HCT116 (cell line): ENCODE measurements around the gene PLAC8. TPM values are rescaled to one million over a fixed set of nuclear protein-coding genes. Genes with fewer than 3 reads are reported as not detected.
A peak's percentile ranks its signal among the peaks of the same experiment; 100 is the strongest.

Source experiments
- ATAC-seq: fragments of 200-7000 bp; cut with Tn5 transposase; 2 replicates; pipeline ENCODE4 v1.9.1; 2020; ENCODE audit warnings: mild to moderate bottlenecking, moderate library complexity
- BruUV-seq: library from RNA; stranded (reverse); fragments of 400-500 nt; replicated peaks from 2 replicates; lab custom pipeline; 2021; lab: Mats Ljungman, UMichigan
- CTCF ChIA-PET: fragments of 300-600 bp; sonication (Branson Sonifier 250); formaldehyde crosslinking; loops from one replicate; lab custom pipeline; 2021; ENCODE audit warnings: antibody characterized with exemption; lab: Charles Lee
- POLR2A ChIA-PET: fragments of 300-600, 350-600 bp; sonication (Branson Sonifier 250); formaldehyde crosslinking; loops from one replicate; lab custom pipeline; 2021; ENCODE audit warnings: antibody characterized with exemption; lab: Charles Lee
- RAD21 ChIA-PET, 2 experiments: fragments of 300-600 bp; sonication (Branson Sonifier 250); formaldehyde crosslinking; loops; one replicate each; lab custom pipeline; 2023; ENCODE audit warnings: low total read pairs in 2 of 2; ENCODE audit not compliant: uncharacterized antibody in 2 of 2, unreplicated experiment in 2 of 2, low non-redundant PET in 1 of 2; lab: Charles Lee
- DNase-seq: peaks from one replicate; pipeline ENCODE4 v3.0.0-alpha.2; 2010; ENCODE audit warnings: low read depth, low spot score
- H2AFZ ChIP-seq: fragments of 200-600 bp; shearing (Covaris generic), sonication (generic); 2 replicates; pipeline ENCODE4 v1.6.1; 2017; ENCODE audit warnings: low read depth, mixed run types, mixed read lengths, antibody characterized with exemption, low read length; ENCODE audit not compliant: poor library complexity, severe bottlenecking
- H3K27ac ChIP-seq: 2 replicates; pipeline ENCODE4 v1.5.1; 2012; ENCODE audit warnings: low read depth, low read length
- H3K27me3 ChIP-seq: fragments of 200-600 bp; sonication (generic); 2 replicates; pipeline ENCODE4 v1.6.1; 2016; ENCODE audit warnings: mixed run types, low read length, mixed read lengths; ENCODE audit not compliant: insufficient read depth
- H3K36me3 ChIP-seq, 2 experiments: fragments of 200-500 bp in 1 of 2; fragments of 200-600 bp in 1 of 2; sonication (Bioruptor generic) in 1 of 2; sonication (generic) in 1 of 2; 2 replicates each; pipeline versions ENCODE4 v1.5.1 to v1.6.1; 2014 to 2016; ENCODE audit warnings: low read length in 2 of 2, inconsistent platforms in 1 of 2, mixed read lengths in 1 of 2, mixed run types in 1 of 2; ENCODE audit not compliant: insufficient read depth in 2 of 2, control insufficient read depth in 1 of 2
- H3K4me1 ChIP-seq, 2 experiments: fragments of 200-600 bp in 1 of 2; sonication (generic) in 1 of 2; 2 replicates each; pipeline versions ENCODE4 v1.5.1 to v1.6.1; 2012 to 2017; ENCODE audit warnings: low read length in 2 of 2, inconsistent platforms in 1 of 2, mild to moderate bottlenecking in 1 of 2, mixed read lengths in 1 of 2, mixed run types in 1 of 2, moderate library complexity in 1 of 2; ENCODE audit not compliant: insufficient read depth in 2 of 2, control insufficient read depth in 1 of 2
- H3K4me2 ChIP-seq: fragments of 200-600 bp; sonication (generic); 2 replicates; pipeline ENCODE4 v1.6.1; 2017; ENCODE audit warnings: mixed run types, low read length, mixed read lengths
- H3K4me3 ChIP-seq, 2 experiments: fragments of 200-600 bp in 1 of 2; sonication (generic) in 1 of 2; replicated peaks in 1 of 2; 2 replicates each; pipeline ENCODE4 v1.5.1; 2011 to 2016; ENCODE audit warnings: low read length in 2 of 2, control low read depth in 1 of 2, low read depth in 1 of 2, mild to moderate bottlenecking in 1 of 2, mixed read lengths in 1 of 2, mixed run types in 1 of 2
- H3K79me2 ChIP-seq: fragments of 200-600 bp; sonication (generic); 2 replicates; pipeline ENCODE4 v1.6.1; 2017; ENCODE audit warnings: mild to moderate bottlenecking, mixed run types, low read length, moderate library complexity, mixed read lengths; ENCODE audit not compliant: insufficient read depth
- H3K9ac ChIP-seq: fragments of 200-600 bp; sonication (generic); 2 replicates; pipeline ENCODE4 v1.6.1; 2016; ENCODE audit warnings: low read length, mixed read lengths
- H3K9me2 ChIP-seq: fragments of 200-600 bp; sonication (generic), shearing (Covaris generic); 2 replicates; pipeline ENCODE4 v1.6.1; 2017; ENCODE audit warnings: mixed run types, mild to moderate bottlenecking, moderate library complexity; ENCODE audit not compliant: insufficient read depth
- H3K9me3 ChIP-seq, 2 experiments: fragments of 200-500 bp in 1 of 2; fragments of 200-600 bp in 1 of 2; sonication (Bioruptor generic) in 1 of 2; sonication (generic) in 1 of 2; 2 replicates each; pipeline ENCODE4 v1.6.1; 2014 to 2017; ENCODE audit warnings: low read length in 2 of 2, mixed read lengths in 2 of 2, inconsistent platforms in 1 of 2, low read depth in 1 of 2, mild to moderate bottlenecking in 1 of 2, mixed run types in 1 of 2, moderate library complexity in 1 of 2; ENCODE audit not compliant: control insufficient read depth in 1 of 2, insufficient read depth in 1 of 2
- H4K20me1 ChIP-seq: fragments of 200-600 bp; sonication (generic), shearing (Covaris generic); 2 replicates; pipeline ENCODE4 v1.6.1; 2017; ENCODE audit warnings: mixed run types, mild to moderate bottlenecking, moderate library complexity; ENCODE audit not compliant: insufficient read depth
- ATF3 ChIP-seq: IDR thresholded peaks from 2 replicates; pipeline ENCODE4 v1.6.1; 2012
- CBX3 ChIP-seq: IDR thresholded peaks from 2 replicates; pipeline ENCODE4 v1.6.1; 2012; ENCODE audit warnings: low read depth
- CTCF ChIP-seq, 3 experiments: fragments of 200-600 bp in 1 of 3; sonication (generic) in 1 of 3; IDR thresholded peaks in 2 of 3; conservative IDR thresholded peaks in 1 of 3; 2 replicates each; pipeline ENCODE4 v1.5.1; 2012 to 2017; ENCODE audit warnings: low read depth in 2 of 3, low read length in 2 of 3, antibody characterized with exemption in 1 of 3, borderline replicate concordance in 1 of 3, control low read depth in 1 of 3, mild to moderate bottlenecking in 1 of 3, mixed read lengths in 1 of 3, mixed run types in 1 of 3, moderate library complexity in 1 of 3; ENCODE audit not compliant: insufficient read depth in 1 of 3
- EGR1 ChIP-seq: IDR thresholded peaks from 2 replicates; pipeline ENCODE4 v1.6.1; 2012; ENCODE audit warnings: low read depth
- ELF1 ChIP-seq: IDR thresholded peaks from 2 replicates; pipeline ENCODE4 v1.6.1; 2012; ENCODE audit warnings: low read depth, borderline replicate concordance
- EZH2phosphoT487 ChIP-seq: fragments of 200-600 bp; IDR thresholded peaks from 2 replicates; pipeline ENCODE4 v1.6.1; 2018; ENCODE audit warnings: antibody characterized with exemption, borderline replicate concordance
- FOSL1 ChIP-seq: IDR thresholded peaks from 2 replicates; pipeline ENCODE4 v1.6.1; 2012; ENCODE audit warnings: low read depth
- JUND ChIP-seq: IDR thresholded peaks from 2 replicates; pipeline ENCODE4 v1.6.1; 2012
- MAX ChIP-seq: IDR thresholded peaks from 2 replicates; pipeline ENCODE4 v1.6.1; 2012
- REST ChIP-seq: IDR thresholded peaks from 2 replicates; pipeline ENCODE4 v1.6.1; 2012; ENCODE audit warnings: low read depth
- SP1 ChIP-seq: IDR thresholded peaks from 2 replicates; pipeline ENCODE4 v1.6.1; 2012; ENCODE audit warnings: low read depth
- TCF7L2 ChIP-seq: IDR thresholded peaks from 2 replicates; pipeline ENCODE4 v1.7.0; 2011; ENCODE audit warnings: borderline replicate concordance, inconsistent platforms; ENCODE audit not compliant: insufficient read depth, insufficient read length; ENCODE audit errors: extremely low read depth
- ZBTB33 ChIP-seq: IDR thresholded peaks from 2 replicates; pipeline ENCODE4 v1.6.1; 2011; ENCODE audit warnings: mild to moderate bottlenecking, low read length, moderate library complexity; ENCODE audit not compliant: insufficient replicate concordance; ENCODE audit errors: extremely low read depth
- intact Hi-C: fragments of 100-400 bp; cut with micrococcal nuclease; formaldehyde crosslinking; loops from 2 replicates; pipeline ENCODE4 v1.10.0; 2022
- total RNA-seq: library from RNA; stranded (reverse); gene quantifications from one replicate; pipeline ENCODE4 v1.2.1, GENCODE V29; 2021; ENCODE audit not compliant: unreplicated experiment

Gene PLAC8
- total RNA-seq, 1 experiment from 2014 or later, result 0.61 TPM

GRCh38 chr4:83067058-83067639 lies 47.4 kb downstream of the PLAC8 start:
- ChIA-PET POLR2A (interaction anchor here (1.0 kb wide), 1 partner anchor 32 kb away, joined by 3 read pairs; the partner anchor contains the start of gene COPS4), RAD21 (no interaction called here), CTCF (no interaction called here)
- intact Hi-C loops, result no loop called here
- H3K4me2 ChIP-seq, result peak overlapping the region; percentile 64
- H3K4me1 ChIP-seq, result peaks cover 12 to 18% of the 10 kb centered on the region in 2 experiments; a peak in 3 of 4 replicates
- no peak overlapping the region for H2AFZ ChIP-seq
- H3K36me3 ChIP-seq, result peaks cover 0 to 4% of the 10 kb centered on the region in 2 experiments; a peak in 1 of 4 replicates
- H3K9ac ChIP-seq, result peak overlapping the region; percentile 19; the same call in 1 of the 2 replicates
- H4K20me1 ChIP-seq, result no peaks in the 10 kb centered on the region
- ATAC-seq (peak; percentile 89), DNase-seq (peak; percentile 7)
- no TSS peak for BruUV-seq
- peak overlapping the region; percentile 26; the same call in 1 of the 2 replicates for H3K27ac ChIP-seq
- no peaks in the 10 kb centered on the region for H3K9me3 ChIP-seq
- TF ChIP-seq JUND, result peak; percentile 60
- TF ChIP-seq ELF1, result no peak
- TF ChIP-seq EGR1, result no peak
- no peak for TF ChIP-seq CTCF (IDR thresholded peaks at IDR 0.05 in 2 of 3, conservative IDR thresholded peaks at IDR 0.05 in 1 of 3; ENCODE audit: borderline replicate concordance in 1 of 3, insufficient read depth in 1 of 3, low read depth in 2 of 3, low read length in 2 of 3)
- TF ChIP-seq REST, result no peak
- peak; percentile 47; the same call in 1 of the 2 replicates for TF ChIP-seq FOSL1
- TF ChIP-seq EZH2phosphoT487, result no peak
- peak; percentile 38; the same call in 1 of the 2 replicates for TF ChIP-seq CBX3
- TF ChIP-seq ATF3, result no peak
- TF ChIP-seq MAX, result peak; percentile 31; the same call in 1 of the 2 replicates
- peak; percentile 63 for TF ChIP-seq SP1
- no peak for TF ChIP-seq ZBTB33
- TF ChIP-seq TCF7L2, result no peak
- no peaks in the 10 kb centered on the region for H3K9me2 ChIP-seq
- H3K4me3 ChIP-seq, result peak overlapping the region in 1 of 2 experiments; percentile 30; a peak in 3 of 4 replicates
- H3K79me2 ChIP-seq, result no peaks in the 10 kb centered on the region
- no peaks in the 10 kb centered on the region for H3K27me3 ChIP-seq
